ENCODE results near the gene ZC3HAV1L.

ZC3HAV1L gene

DNA sequence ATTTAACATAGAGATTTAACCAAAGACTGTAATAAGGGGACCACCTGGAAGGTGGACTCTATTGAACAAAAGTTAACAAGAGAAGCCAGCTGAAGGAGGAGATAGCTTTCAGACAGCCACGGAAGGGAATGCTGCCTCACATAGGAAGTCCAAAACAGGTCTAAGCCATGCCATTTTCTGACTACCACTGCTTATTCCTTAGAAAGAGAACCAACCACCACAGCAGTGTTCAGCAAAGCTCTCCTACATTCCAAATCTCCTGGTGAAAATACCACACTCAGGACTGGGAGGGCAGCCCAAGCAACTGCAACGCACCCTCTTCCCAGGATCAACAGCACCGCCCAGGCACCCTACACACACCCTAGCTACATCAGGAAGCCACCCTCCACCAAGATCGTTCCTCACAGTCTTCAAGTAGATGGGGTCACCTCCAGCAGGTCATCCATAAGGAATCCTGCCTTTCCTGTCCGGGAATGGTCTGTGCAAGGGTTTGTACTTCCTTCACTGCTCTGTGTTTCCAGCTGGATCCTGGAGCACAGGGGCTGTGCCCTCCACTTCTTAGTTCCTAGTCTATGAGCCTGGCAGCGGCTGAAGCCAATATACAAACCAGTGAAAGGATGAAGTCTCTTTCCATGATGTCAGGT lies 57.2 kb downstream of the ZC3HAV1L start:
- TF ChIP-seq, protein P1, sequence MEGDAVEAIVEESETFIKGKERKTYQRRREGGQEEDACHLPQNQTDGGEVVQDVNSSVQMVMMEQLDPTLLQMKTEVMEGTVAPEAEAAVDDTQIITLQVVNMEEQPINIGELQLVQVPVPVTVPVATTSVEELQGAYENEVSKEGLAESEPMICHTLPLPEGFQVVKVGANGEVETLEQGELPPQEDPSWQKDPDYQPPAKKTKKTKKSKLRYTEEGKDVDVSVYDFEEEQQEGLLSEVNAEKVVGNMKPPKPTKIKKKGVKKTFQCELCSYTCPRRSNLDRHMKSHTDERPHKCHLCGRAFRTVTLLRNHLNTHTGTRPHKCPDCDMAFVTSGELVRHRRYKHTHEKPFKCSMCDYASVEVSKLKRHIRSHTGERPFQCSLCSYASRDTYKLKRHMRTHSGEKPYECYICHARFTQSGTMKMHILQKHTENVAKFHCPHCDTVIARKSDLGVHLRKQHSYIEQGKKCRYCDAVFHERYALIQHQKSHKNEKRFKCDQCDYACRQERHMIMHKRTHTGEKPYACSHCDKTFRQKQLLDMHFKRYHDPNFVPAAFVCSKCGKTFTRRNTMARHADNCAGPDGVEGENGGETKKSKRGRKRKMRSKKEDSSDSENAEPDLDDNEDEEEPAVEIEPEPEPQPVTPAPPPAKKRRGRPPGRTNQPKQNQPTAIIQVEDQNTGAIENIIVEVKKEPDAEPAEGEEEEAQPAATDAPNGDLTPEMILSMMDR (IDR thresholded peaks at IDR 0.05) = no peak
